NT2/D1 (cell line): ENCODE results near the gene ANKRD9.
A peak's percentile ranks its signal among the peaks of the same experiment; 100 is the strongest.
"Not testable (repeated sequence)": the region's sequence is repeated elsewhere in the genome, so short reads cannot be mapped to it uniquely, and the experiment has no call there.

Experiments used
- DNase-seq: peaks from one replicate; pipeline ENCODE4 v3.0.0-alpha.2; 2011; ENCODE audit warnings: low read depth, low spot score
- H3K27me3 ChIP-seq: 2 replicates; pipeline ENCODE4 v1.6.0; 2011; ENCODE audit warnings: mild to moderate bottlenecking; ENCODE audit not compliant: insufficient read length, insufficient read depth
- H3K36me3 ChIP-seq: 2 replicates; pipeline ENCODE4 v1.6.1; 2011; ENCODE audit warnings: mild to moderate bottlenecking, low read length, mixed read lengths; ENCODE audit not compliant: insufficient read depth, insufficient read length
- H3K4me1 ChIP-seq: 2 replicates; pipeline ENCODE4 v1.5.1; 2011; ENCODE audit not compliant: insufficient read depth, insufficient read length
- H3K4me3 ChIP-seq: 2 replicates; pipeline ENCODE4 v1.5.1; 2011; ENCODE audit warnings: low read depth; ENCODE audit not compliant: insufficient read length
- H3K9ac ChIP-seq: 2 replicates; pipeline ENCODE4 v1.6.0; 2011; ENCODE audit warnings: low read depth; ENCODE audit not compliant: insufficient read length
- H3K9me3 ChIP-seq: 2 replicates; pipeline ENCODE4 v1.5.1; 2011; ENCODE audit warnings: mild to moderate bottlenecking, low read length; ENCODE audit not compliant: insufficient read depth
- SUZ12 ChIP-seq: IDR thresholded peaks from 2 replicates; pipeline ENCODE4 v1.6.1; 2011; ENCODE audit not compliant: insufficient read length, insufficient read depth; ENCODE audit errors: extremely low read depth
- YY1 ChIP-seq: IDR thresholded peaks from 2 replicates; pipeline ENCODE4 v1.6.1; 2011; ENCODE audit not compliant: insufficient read length, insufficient read depth
- ZNF274 ChIP-seq: IDR thresholded peaks from 2 replicates; pipeline ENCODE4 v1.6.1; 2011; ENCODE audit warnings: mild to moderate bottlenecking, low read depth, low read length

The ANKRD9 gene

DNA sequence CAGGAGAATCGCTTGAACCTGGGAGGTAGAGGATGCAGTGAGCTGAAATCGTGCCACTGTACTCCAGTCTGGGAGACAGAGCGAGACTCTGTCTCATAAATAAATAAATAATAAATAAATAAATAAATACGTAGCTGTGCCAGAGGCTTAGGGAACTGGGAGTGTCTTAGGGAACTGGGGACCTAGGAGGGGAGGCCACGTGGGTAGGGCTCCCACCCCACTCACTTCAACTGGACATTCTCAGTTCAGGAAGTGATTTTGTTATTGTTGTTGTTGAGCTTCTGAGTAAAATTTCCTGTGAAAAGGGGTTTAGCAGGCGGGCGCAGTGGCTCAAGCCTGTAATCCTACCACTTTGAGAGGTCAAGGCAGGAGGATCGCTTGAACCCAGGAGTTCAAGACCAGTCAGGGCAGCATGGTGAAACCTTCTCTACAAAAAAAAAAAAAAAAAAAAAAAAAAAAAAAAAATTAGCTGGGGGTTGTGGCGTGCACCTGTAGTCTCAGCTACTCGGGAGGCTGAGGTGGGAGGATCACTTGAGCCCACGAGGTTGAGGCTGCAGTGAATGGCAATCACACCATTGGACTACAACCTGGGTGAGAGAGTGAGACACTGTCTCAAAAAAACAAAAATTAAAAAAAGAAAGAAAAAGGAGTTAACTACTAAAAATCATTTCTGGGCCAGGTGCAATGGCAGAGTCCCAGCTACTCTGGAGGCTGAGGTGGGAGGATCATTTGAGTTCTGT lies 19.0 kb upstream of the ANKRD9 start:
- Histone ChIP-seq H3K4me3 (no peak overlapping the region), H3K9ac (no peak overlapping the region), H3K4me1 (peaks cover 7% of the 10 kb centered on the region), H3K27me3 (no peaks in the 10 kb centered on the region), H3K9me3 (no peaks in the 10 kb centered on the region), H3K36me3 (no peaks in the 10 kb centered on the region)
- no peak for TF ChIP-seq SUZ12
- no peak for TF ChIP-seq ZNF274
- TF ChIP-seq YY1: no peak
- no peak for DNase-seq

DNA sequence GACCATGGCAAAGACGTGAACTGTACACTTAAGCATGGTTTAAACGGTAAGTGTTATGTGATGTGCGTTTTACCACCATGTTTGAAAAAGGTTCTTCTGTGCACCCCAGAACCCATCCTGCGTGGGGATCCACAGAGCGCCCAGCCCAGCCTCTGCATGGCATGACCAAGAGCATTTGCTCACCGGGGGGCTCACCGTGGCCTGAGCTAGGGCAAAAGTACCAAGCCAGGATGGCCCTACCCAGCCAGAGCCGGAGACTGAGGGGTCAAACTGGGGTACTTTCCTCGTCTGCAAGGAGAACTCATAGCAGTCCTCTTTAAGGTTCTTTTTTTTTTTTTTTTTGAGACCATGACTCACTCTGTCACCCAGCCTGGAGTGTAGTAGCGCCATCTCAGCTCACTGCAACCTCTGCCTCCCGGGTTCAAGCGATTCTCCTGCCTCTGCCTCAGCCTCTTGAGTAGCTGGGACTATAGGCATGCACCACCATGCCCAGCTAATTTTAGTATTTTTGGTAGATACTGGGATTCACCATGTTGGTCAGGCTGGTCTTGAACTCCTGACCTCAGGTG lies 16.4 kb upstream of the ANKRD9 start:
- H3K4me1 ChIP-seq: peaks cover 7% of the 10 kb centered on the region
- H3K27me3 ChIP-seq: no peaks in the 10 kb centered on the region
- DNase-seq: no peak
- TF ChIP-seq SUZ12 (no peak), YY1 (no peak), ZNF274 (no peak)
- no peaks in the 10 kb centered on the region for H3K36me3 ChIP-seq
- H3K9ac ChIP-seq: no peak overlapping the region
- H3K9me3 ChIP-seq: no peaks in the 10 kb centered on the region
- no peak overlapping the region for H3K4me3 ChIP-seq

DNA sequence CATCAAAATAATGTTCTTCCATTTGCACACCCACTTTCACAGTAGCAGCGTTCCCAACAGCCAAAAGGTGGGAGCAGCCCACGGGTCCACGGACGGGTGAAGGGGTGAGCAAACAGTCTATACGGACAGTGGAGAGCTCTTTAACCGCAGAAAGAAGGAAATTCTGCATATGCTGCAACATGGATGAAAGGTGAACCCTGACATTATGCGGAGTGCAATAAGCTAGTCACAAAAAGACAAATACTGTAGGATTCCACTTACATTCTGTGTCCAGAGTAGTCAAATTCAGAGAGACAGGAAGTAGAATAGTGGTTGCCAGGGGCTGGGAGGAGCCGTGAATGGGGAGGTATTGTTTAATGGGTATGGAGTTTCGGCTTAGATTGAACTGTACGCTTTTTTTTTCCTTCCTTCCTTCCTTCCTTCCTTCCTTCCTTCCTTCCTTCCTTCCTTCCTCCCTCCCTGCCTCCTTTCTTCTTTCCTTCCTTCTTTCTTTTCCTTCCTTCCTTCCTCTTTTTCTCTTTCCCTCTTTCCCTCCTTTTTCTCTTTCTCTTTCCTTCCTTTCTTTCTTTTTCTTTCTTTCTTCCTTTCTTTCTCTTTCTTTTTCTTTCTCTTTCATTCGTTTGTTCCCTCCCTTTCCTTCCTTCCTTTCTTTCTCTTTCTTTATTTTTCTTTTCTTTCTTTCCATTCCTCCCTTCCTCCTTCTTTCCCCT lies 15.8 kb upstream of the ANKRD9 start:
- no peak for DNase-seq
- Histone ChIP-seq H3K9me3 (no peaks in the 10 kb centered on the region), H3K27me3 (no peaks in the 10 kb centered on the region), H3K9ac (peak overlapping the region; percentile 86), H3K36me3 (no peaks in the 10 kb centered on the region), H3K4me3 (peak overlapping the region; percentile 61), H3K4me1 (peaks cover 7% of the 10 kb centered on the region)
- TF ChIP-seq YY1 (no peak), SUZ12 (no peak), ZNF274 (no peak)

DNA sequence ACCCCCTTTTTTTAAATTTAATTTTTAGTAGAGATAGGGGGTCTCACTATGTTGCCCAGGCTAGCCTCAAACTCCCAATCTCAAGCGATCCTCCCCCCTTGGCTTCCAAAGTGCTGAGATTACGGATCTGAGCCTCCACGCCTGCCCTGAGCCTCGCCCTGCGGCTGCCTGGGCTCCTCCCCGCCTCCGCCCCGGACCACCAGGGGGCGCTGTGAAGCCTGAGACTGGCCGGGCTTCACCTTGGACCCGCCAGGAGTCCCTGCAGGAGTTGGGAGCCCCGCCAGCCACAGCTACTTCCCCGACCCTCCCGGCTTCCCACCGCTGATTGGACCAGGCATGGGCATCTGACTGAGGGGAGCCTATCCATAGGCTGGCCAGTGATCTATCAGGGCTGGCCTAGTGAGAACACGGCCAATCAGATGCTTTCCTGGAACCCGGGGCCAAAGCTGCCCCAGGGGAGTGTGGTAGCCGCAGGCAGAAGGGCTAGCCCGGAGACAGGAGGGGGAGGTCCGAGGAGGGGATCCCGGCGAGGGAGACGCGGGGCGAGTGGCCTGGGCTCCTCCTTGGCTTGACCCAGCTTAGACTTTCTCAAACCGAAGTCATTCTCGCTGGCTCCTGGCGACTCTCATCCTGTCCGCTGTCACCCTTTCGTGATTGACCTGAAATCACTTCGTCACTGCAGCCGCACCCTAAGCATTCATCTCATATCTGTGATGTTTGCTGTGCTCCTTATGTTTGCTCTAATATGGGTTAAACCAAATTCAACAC lies 15.1 kb upstream of the ANKRD9 start:
- Histone ChIP-seq H3K9me3 (no peaks in the 10 kb centered on the region), H3K4me1 (peaks cover 7% of the 10 kb centered on the region), H3K4me3 (peak overlapping the region; percentile 61), H3K27me3 (no peaks in the 10 kb centered on the region), H3K36me3 (no peaks in the 10 kb centered on the region), H3K9ac (peak overlapping the region; percentile 86)
- TF ChIP-seq YY1 (no peak), SUZ12 (no peak), ZNF274 (no peak)
- DNase-seq: peak; percentile 95

DNA sequence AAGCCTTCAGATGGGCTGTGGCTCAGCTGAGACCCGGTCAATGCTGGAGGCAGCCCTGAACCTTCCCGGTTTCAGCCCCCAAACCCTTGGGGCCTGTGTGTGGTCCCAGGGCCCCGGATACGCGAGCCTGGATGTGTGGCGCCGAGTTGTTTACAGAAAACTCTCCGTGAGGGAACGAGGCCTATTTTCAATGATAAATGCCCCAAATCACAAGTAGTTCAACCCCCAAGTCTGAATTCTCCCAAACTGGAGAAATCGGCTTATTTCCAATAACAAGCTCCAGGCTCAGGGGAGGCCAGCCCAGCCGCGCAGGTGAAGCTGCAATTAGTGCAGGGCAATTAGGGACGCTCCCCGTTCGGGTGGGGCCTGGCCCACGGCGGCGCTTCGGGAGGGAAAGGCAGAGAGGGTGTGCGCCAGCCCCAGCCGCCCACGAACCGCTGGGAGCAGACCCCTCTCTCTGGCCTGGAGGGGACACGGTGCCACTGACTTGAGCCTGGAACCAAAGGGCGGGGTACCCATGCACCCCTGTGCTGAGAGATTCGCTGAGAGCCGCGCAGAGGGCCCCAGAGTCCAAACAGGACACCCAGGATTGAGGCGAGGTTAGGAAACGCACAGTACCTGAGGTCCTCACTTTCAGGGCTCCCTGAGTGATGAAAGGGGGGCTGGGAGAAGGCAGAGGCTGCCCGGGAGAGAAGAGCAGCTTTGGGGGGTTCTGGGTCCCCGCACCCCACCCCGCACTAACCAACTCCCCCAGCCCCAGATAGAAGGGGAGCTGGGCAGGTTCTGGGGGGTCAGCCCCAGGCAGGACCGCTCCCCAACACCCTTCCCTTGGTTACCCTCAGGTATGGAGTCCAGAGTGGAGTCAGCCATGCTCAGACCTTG lies 14.2 kb upstream of the ANKRD9 start:
- H3K9ac ChIP-seq: peak overlapping the region; percentile 42
- H3K27me3 ChIP-seq: no peaks in the 10 kb centered on the region
- H3K4me3 ChIP-seq: no peak overlapping the region
- DNase-seq: no peak
- no peaks in the 10 kb centered on the region for H3K36me3 ChIP-seq
- TF ChIP-seq ZNF274 (no peak), SUZ12 (no peak), YY1 (no peak)
- no peaks in the 10 kb centered on the region for H3K9me3 ChIP-seq
- H3K4me1 ChIP-seq: peaks cover 7% of the 10 kb centered on the region

DNA sequence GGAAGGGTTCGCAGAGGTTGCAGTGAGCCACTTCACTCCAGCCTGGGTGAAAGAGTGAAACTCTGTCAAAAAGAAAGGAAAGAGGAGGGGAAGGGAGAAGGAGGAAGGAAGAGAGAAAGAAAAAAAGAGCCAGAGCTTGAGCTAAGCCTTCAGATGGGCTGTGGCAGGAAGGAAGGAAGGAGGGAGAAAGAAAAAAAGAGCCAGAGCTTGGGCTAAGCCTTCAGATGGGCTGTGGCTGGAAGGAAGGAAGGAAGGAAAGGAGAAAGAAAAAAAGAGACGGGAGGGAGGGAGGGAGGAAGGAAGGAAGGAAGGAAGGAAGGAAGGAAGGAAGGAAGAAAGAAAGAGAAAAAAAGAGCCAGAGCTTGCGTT lies 13.6 kb upstream of the ANKRD9 start:
- no peak overlapping the region for H3K9ac ChIP-seq

DNA sequence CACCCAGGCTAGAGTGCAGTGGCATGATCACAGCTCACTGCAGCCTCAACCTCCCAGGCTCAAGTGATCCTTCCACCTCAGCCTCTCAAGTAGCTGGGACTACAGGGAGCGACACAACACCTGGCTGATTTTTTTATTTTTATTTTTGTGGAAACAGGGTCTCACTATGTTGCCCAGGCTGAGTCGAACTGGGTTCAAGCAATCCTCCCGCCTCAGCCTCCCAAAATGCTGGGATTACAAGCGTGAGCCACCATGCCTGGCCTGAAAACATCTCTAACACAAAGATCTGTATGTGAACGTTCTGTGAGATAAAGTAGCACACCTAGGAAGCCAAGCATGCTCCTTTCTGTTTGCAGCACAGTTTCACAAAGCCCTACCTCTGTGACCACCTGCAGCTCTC lies 10.1 kb upstream of the ANKRD9 start:
- H3K27me3 ChIP-seq, H3K9ac ChIP-seq, H3K9me3 ChIP-seq, DNase-seq, H3K4me1 ChIP-seq, H3K36me3 ChIP-seq, H3K4me3 ChIP-seq: not testable (repeated sequence)

More for the DNA sequence above, 13.6 kb upstream of the ANKRD9 start:
- Histone ChIP-seq H3K9me3 (no peaks in the 10 kb centered on the region), H3K36me3 (no peaks in the 10 kb centered on the region), H3K4me3 (no peak overlapping the region), H3K27me3 (no peaks in the 10 kb centered on the region), H3K4me1 (peaks cover 7% of the 10 kb centered on the region)
- no peak for TF ChIP-seq SUZ12
- DNase-seq: no peak
